BE2C (cell line): Measurements from ENCODE around the gene MAMDC2.

Experiments
- DNase-seq: peaks from one replicate; pipeline ENCODE4 v3.0.0-alpha.2; 2020
- H3K27me3 ChIP-seq: fragments of 250-450 bp; sonication (Bioruptor Pico); 2 replicates; pipeline ENCODE4 v1.5.1; 2020; ENCODE audit warnings: mild to moderate bottlenecking
- H3K36me3 ChIP-seq: fragments of 250-450 bp; sonication (Bioruptor Pico); 2 replicates; pipeline ENCODE4 v1.5.1; 2020; ENCODE audit warnings: mild to moderate bottlenecking
- H3K4me1 ChIP-seq: fragments of 250-450 bp; sonication (Bioruptor Pico); 2 replicates; pipeline ENCODE4 v1.5.1; 2020
- H3K4me3 ChIP-seq: 2 replicates; pipeline ENCODE4 v1.5.1; 2011; ENCODE audit warnings: low read depth, low read length
- H3K9me3 ChIP-seq: fragments of 250-450 bp; sonication (Bioruptor Pico); 2 replicates; pipeline ENCODE4 v1.5.1; 2020
- CTCF ChIP-seq: IDR thresholded peaks from 2 replicates; pipeline ENCODE4 v1.5.1; 2012; ENCODE audit warnings: mild to moderate bottlenecking, low read depth, low read length

The MAMDC2 gene

GRCh38 chr9:70120834-70121510 is 77.3 kb downstream of the MAMDC2 start:
- no peaks in the 10 kb centered on the region for H3K4me1 ChIP-seq
- H3K4me3 ChIP-seq, result no peak overlapping the region
- H3K36me3 ChIP-seq, result no peaks in the 10 kb centered on the region
- H3K9me3 ChIP-seq, result no peaks in the 10 kb centered on the region
- TF ChIP-seq CTCF, result peak; percentile 44
- H3K27me3 ChIP-seq, result no peaks in the 10 kb centered on the region
- DNase-seq, result peak; percentile 70

- Histone ChIP-seq H3K36me3 (no peaks in the 10 kb centered on the region), H3K4me3 (no peak overlapping the region), H3K9me3 (no peaks in the 10 kb centered on the region), H3K27me3 (no peaks in the 10 kb centered on the region), H3K4me1 (no peaks in the 10 kb centered on the region)
- no peak for TF ChIP-seq CTCF
- DNase-seq, result no peak
Observed at GRCh38 chr9:70121818-70122436, 78.3 kb downstream of the MAMDC2 start.

GRCh38 chr9:70123695-70124094 is 80.0 kb downstream of the MAMDC2 start:
- Histone ChIP-seq H3K4me1 (no peaks in the 10 kb centered on the region), H3K4me3 (no peak overlapping the region), H3K9me3 (no peaks in the 10 kb centered on the region), H3K27me3 (no peaks in the 10 kb centered on the region), H3K36me3 (no peaks in the 10 kb centered on the region)
- TF ChIP-seq CTCF, result no peak
- DNase-seq, result no peak

GRCh38 chr9:70125621-70126263 is 82.1 kb downstream of the MAMDC2 start:
- Histone ChIP-seq H3K36me3 (no peaks in the 10 kb centered on the region), H3K27me3 (no peaks in the 10 kb centered on the region), H3K4me1 (no peaks in the 10 kb centered on the region), H3K4me3 (no peak overlapping the region), H3K9me3 (no peaks in the 10 kb centered on the region)
- no peak for TF ChIP-seq CTCF
- DNase-seq, result no peak

GRCh38 chr9:70127036-70127435 is 83.4 kb downstream of the MAMDC2 start:
- no peaks in the 10 kb centered on the region for H3K4me1 ChIP-seq
- H3K4me3 ChIP-seq, result no peak overlapping the region
- H3K27me3 ChIP-seq, result no peaks in the 10 kb centered on the region
- no peaks in the 10 kb centered on the region for H3K36me3 ChIP-seq
- no peak for TF ChIP-seq CTCF
- no peaks in the 10 kb centered on the region for H3K9me3 ChIP-seq
- no peak for DNase-seq
